CD4-positive, alpha-beta memory T cell (primary cell): ENCODE data around the gene MSANTD3. TPM values are rescaled to one million over a fixed set of nuclear protein-coding genes. Genes with fewer than 3 reads are reported as not detected.

Experiments used
- CTCF ChIA-PET: fragments of 350-600 bp; sonication (Branson Sonifier 250); formaldehyde crosslinking; loops from one replicate; lab custom pipeline; 2021; ENCODE audit warnings: inconsistent platforms; ENCODE audit not compliant: partially characterized antibody; lab: Charles Lee
- POLR2A ChIA-PET: fragments of 350-600 bp; sonication (Branson Sonifier 250); formaldehyde crosslinking; loops from one replicate; lab custom pipeline; 2021; ENCODE audit not compliant: partially characterized antibody; lab: Charles Lee
- DNase-seq, 5 donors: peaks; one replicate each; pipeline versions ENCODE4 v3.0.0 to v3.0.0-alpha.2; 2020 to 2022; ENCODE audit warnings: mixed read lengths in 1 of 5
- H3K27ac ChIP-seq: one replicate; pipeline ENCODE4 v1.7.0; 2013; ENCODE audit warnings: low read depth, low read length
- H3K27me3 ChIP-seq: 2 replicates; pipeline ENCODE4 v1.7.0; 2013; ENCODE audit warnings: mild to moderate bottlenecking, low read length, moderate library complexity; ENCODE audit not compliant: insufficient read depth
- H3K36me3 ChIP-seq: 2 replicates; pipeline ENCODE4 v1.7.0; 2013; ENCODE audit warnings: mild to moderate bottlenecking, low read length, moderate library complexity; ENCODE audit not compliant: insufficient read depth
- H3K4me1 ChIP-seq: 2 replicates; pipeline ENCODE4 v1.7.0; 2013; ENCODE audit warnings: mild to moderate bottlenecking, low read length, moderate library complexity; ENCODE audit not compliant: insufficient read depth
- H3K4me3 ChIP-seq, 2 donors: one replicate each; pipeline ENCODE4 v1.7.0; 2013; ENCODE audit warnings: low read length in 2 of 2, mild to moderate bottlenecking in 1 of 2
- H3K9me3 ChIP-seq, 2 donors: one replicate each; pipeline ENCODE4 v1.7.0; 2013; ENCODE audit warnings: low read length in 2 of 2, control low read depth in 1 of 2; ENCODE audit not compliant: control insufficient read depth in 1 of 2
- H3K27ac Mint-ChIP-seq, 7 donors: one replicate each; pipeline ENCODE4 v1.8.0; 2020 to 2021; ENCODE audit warnings: mixed read lengths in 7 of 7, mild to moderate bottlenecking in 6 of 7, inconsistent platforms in 3 of 7, moderate library complexity in 3 of 7
- H3K27me3 Mint-ChIP-seq, 2 donors: one replicate each; pipeline ENCODE4 v1.8.0; 2020 to 2021; ENCODE audit warnings: mixed read lengths in 2 of 2
- H3K36me3 Mint-ChIP-seq, 2 donors: one replicate each; pipeline ENCODE4 v1.8.0; 2020 to 2021; ENCODE audit warnings: mixed read lengths in 2 of 2, inconsistent platforms in 1 of 2, mild to moderate bottlenecking in 1 of 2
- H3K4me1 Mint-ChIP-seq, 4 donors: one replicate each; pipeline ENCODE4 v1.8.0; 2020 to 2021; ENCODE audit warnings: mixed read lengths in 4 of 4, mild to moderate bottlenecking in 1 of 4
- H3K4me3 Mint-ChIP-seq, 8 donors: one replicate each; pipeline ENCODE4 v1.8.0; 2020 to 2021; ENCODE audit warnings: mixed read lengths in 8 of 8, mild to moderate bottlenecking in 7 of 8, moderate library complexity in 6 of 8, inconsistent platforms in 3 of 8
- H3K9me3 Mint-ChIP-seq, 8 donors: one replicate each; pipeline ENCODE4 v1.8.0; 2020 to 2021; ENCODE audit warnings: mixed read lengths in 8 of 8, mild to moderate bottlenecking in 5 of 8, inconsistent platforms in 3 of 8, moderate library complexity in 1 of 8
- intact Hi-C: fragments of 100-400 bp; cut with micrococcal nuclease; formaldehyde crosslinking; loops from one replicate; pipeline ENCODE4 v1.15.1; 2023
- polyA plus RNA-seq, 2 donors: library from polyadenylated mRNA; unstranded; fragments of 300-500 nt; fragmentation: Illumina TruSeq; gene quantifications; one replicate each; pipeline ENCODE4 v1.2.3, GENCODE V29; 2021
- total RNA-seq, 2 experiments: library from RNA; stranded (reverse); gene quantifications; one replicate each; pipeline ENCODE4 v1.2.3, GENCODE V29; 2021

The MSANTD3 gene
- total and polyA plus RNA-seq, 4 experiments from 2014 or later = 6.0 to 14.8 (median 11.2) TPM

GRCh38 chr9:100479820-100480219 lies 52.9 kb downstream of the MSANTD3 start:
- peaks cover 19 to 20% of the 10 kb centered on the region in 2 donors for H3K27me3 Mint-ChIP-seq
- no peak overlapping the region for H3K4me3 Mint-ChIP-seq
- no peaks in the 10 kb centered on the region for H3K36me3 ChIP-seq
- peaks cover 0 to 3% of the 10 kb centered on the region in 2 donors for H3K9me3 ChIP-seq
- ChIA-PET POLR2A (no interaction called here), CTCF (no interaction called here)
- no peak overlapping the region for H3K4me3 ChIP-seq
- peaks cover 0 to 1% (median 0%) of the 10 kb centered on the region in 4 donors for H3K4me1 Mint-ChIP-seq
- peaks cover 0 to 4% of the 10 kb centered on the region in 2 donors for H3K36me3 Mint-ChIP-seq
- peaks cover 10% of the 10 kb centered on the region for H3K27me3 ChIP-seq
- no peak overlapping the region for H3K27ac ChIP-seq
- no peak for DNase-seq
- H3K4me1 ChIP-seq = no peaks in the 10 kb centered on the region
- peaks cover 0 to 6% (median 0%) of the 10 kb centered on the region in 8 donors for H3K9me3 Mint-ChIP-seq
- intact Hi-C loops = no loop called here
- H3K27ac Mint-ChIP-seq = no peak overlapping the region

GRCh38 chr9:100485196-100485595 lies 58.3 kb downstream of the MSANTD3 start:
- CTCF ChIA-PET = no interaction called here
- POLR2A ChIA-PET = no interaction called here
- DNase-seq = no peak
- Histone ChIP-seq H3K4me3 (no peak overlapping the region), H3K36me3 (no peaks in the 10 kb centered on the region), H3K27me3 (no peaks in the 10 kb centered on the region), H3K27ac (no peak overlapping the region), H3K4me1 (no peaks in the 10 kb centered on the region), H3K9me3 (no peaks in the 10 kb centered on the region)
- intact Hi-C loops = no loop called here
- peaks cover 0 to 2% (median 0%) of the 10 kb centered on the region in 8 donors for H3K9me3 Mint-ChIP-seq
- no peak overlapping the region for H3K4me3 Mint-ChIP-seq
- no peaks in the 10 kb centered on the region for H3K4me1 Mint-ChIP-seq
- no peak overlapping the region for H3K27ac Mint-ChIP-seq
- H3K27me3 Mint-ChIP-seq = peaks cover 3 to 7% of the 10 kb centered on the region in 2 donors
- H3K36me3 Mint-ChIP-seq = peaks cover 0 to 4% of the 10 kb centered on the region in 2 donors

- peaks cover 0 to 2% (median 0%) of the 10 kb centered on the region in 8 donors for H3K9me3 Mint-ChIP-seq
- intact Hi-C loops = no loop called here
- Histone ChIP-seq H3K4me3 (no peak overlapping the region), H3K9me3 (no peaks in the 10 kb centered on the region), H3K36me3 (no peaks in the 10 kb centered on the region), H3K4me1 (no peaks in the 10 kb centered on the region), H3K27ac (no peak overlapping the region), H3K27me3 (no peaks in the 10 kb centered on the region)
- no peak for DNase-seq
- ChIA-PET POLR2A (no interaction called here), CTCF (no interaction called here)
- no peaks in the 10 kb centered on the region for H3K4me1 Mint-ChIP-seq
- no peaks in the 10 kb centered on the region for H3K36me3 Mint-ChIP-seq
- no peak overlapping the region for H3K27ac Mint-ChIP-seq
- H3K4me3 Mint-ChIP-seq = no peak overlapping the region
- H3K27me3 Mint-ChIP-seq = peaks cover 0 to 3% of the 10 kb centered on the region in 2 donors
These were observed 59.7 kb downstream of the MSANTD3 start for GRCh38 chr9:100486479-100487176.

- no peaks in the 10 kb centered on the region for H3K36me3 Mint-ChIP-seq
- intact Hi-C loops = no loop called here
- no peak for DNase-seq
- H3K4me1 Mint-ChIP-seq = no peaks in the 10 kb centered on the region
- no peaks in the 10 kb centered on the region for H3K36me3 ChIP-seq
- H3K9me3 ChIP-seq = no peaks in the 10 kb centered on the region
- CTCF ChIA-PET = no interaction called here
- no peak overlapping the region for H3K4me3 Mint-ChIP-seq
- no peaks in the 10 kb centered on the region for H3K27me3 ChIP-seq
- H3K27me3 Mint-ChIP-seq = peaks cover 0 to 3% of the 10 kb centered on the region in 2 donors
- H3K27ac ChIP-seq = no peak overlapping the region
- H3K9me3 Mint-ChIP-seq = peaks cover 0 to 2% (median 0%) of the 10 kb centered on the region in 8 donors
- no peak overlapping the region for H3K27ac Mint-ChIP-seq
- no peaks in the 10 kb centered on the region for H3K4me1 ChIP-seq
- no peak overlapping the region for H3K4me3 ChIP-seq
- POLR2A ChIA-PET = no interaction called here
These were observed 61.2 kb downstream of the MSANTD3 start for GRCh38 chr9:100488177-100488576.

- no peaks in the 10 kb centered on the region for H3K27me3 Mint-ChIP-seq
- Histone ChIP-seq H3K36me3 (no peaks in the 10 kb centered on the region), H3K27ac (no peak overlapping the region), H3K4me1 (no peaks in the 10 kb centered on the region), H3K4me3 (no peak overlapping the region), H3K9me3 (no peaks in the 10 kb centered on the region), H3K27me3 (no peaks in the 10 kb centered on the region)
- CTCF ChIA-PET = no interaction called here
- no peak for DNase-seq
- no peaks in the 10 kb centered on the region for H3K9me3 Mint-ChIP-seq
- POLR2A ChIA-PET = no interaction called here
- no peak overlapping the region for H3K4me3 Mint-ChIP-seq
- intact Hi-C loops = no loop called here
- H3K4me1 Mint-ChIP-seq = no peaks in the 10 kb centered on the region
- no peaks in the 10 kb centered on the region for H3K36me3 Mint-ChIP-seq
- no peak overlapping the region for H3K27ac Mint-ChIP-seq
These were observed 62.9 kb downstream of the MSANTD3 start for GRCh38 chr9:100489836-100490235.

- intact Hi-C loops = no loop called here
- no peak overlapping the region for H3K27ac Mint-ChIP-seq
These were observed 66.0 kb downstream of the MSANTD3 start for GRCh38 chr9:100492952-100493351.

GRCh38 chr9:100498592-100498991 lies 71.6 kb downstream of the MSANTD3 start:
- peaks cover 0 to 1% (median 0%) of the 10 kb centered on the region in 4 donors for H3K4me1 Mint-ChIP-seq
- Histone ChIP-seq H3K27me3 (no peaks in the 10 kb centered on the region), H3K4me1 (no peaks in the 10 kb centered on the region), H3K27ac (no peak overlapping the region), H3K36me3 (no peaks in the 10 kb centered on the region), H3K9me3 (no peaks in the 10 kb centered on the region), H3K4me3 (no peak overlapping the region)
- H3K9me3 Mint-ChIP-seq = no peaks in the 10 kb centered on the region
- no peak overlapping the region for H3K27ac Mint-ChIP-seq
- DNase-seq = no peak
- intact Hi-C loops = no loop called here
- ChIA-PET CTCF (no interaction called here), POLR2A (no interaction called here)
- peaks cover 0 to 1% of the 10 kb centered on the region in 2 donors for H3K27me3 Mint-ChIP-seq
- H3K4me3 Mint-ChIP-seq = no peak overlapping the region
- no peaks in the 10 kb centered on the region for H3K36me3 Mint-ChIP-seq

More at GRCh38 chr9:100492952-100493351, 66.0 kb downstream of the MSANTD3 start:
- H3K4me1 ChIP-seq = no peaks in the 10 kb centered on the region
- Mint-ChIP-seq H3K4me3 (no peak overlapping the region), H3K27me3 (peaks cover 0 to 1% of the 10 kb centered on the region in 2 donors), H3K36me3 (no peaks in the 10 kb centered on the region), H3K4me1 (no peaks in the 10 kb centered on the region), H3K9me3 (no peaks in the 10 kb centered on the region)
- H3K9me3 ChIP-seq = no peaks in the 10 kb centered on the region
- ChIA-PET POLR2A (no interaction called here), CTCF (no interaction called here)
- no peak overlapping the region for H3K4me3 ChIP-seq
- DNase-seq = no peak
- no peaks in the 10 kb centered on the region for H3K36me3 ChIP-seq
- H3K27me3 ChIP-seq = no peaks in the 10 kb centered on the region
- H3K27ac ChIP-seq = no peak overlapping the region
